HEK293 (cell line): ENCODE results near the gene EYA2.

Source experiments
- BCL11B ChIP-seq: fragments of 450-650 bp; formaldehyde crosslinking; IDR thresholded peaks from 2 replicates; pipeline ENCODE4 v1.5.1; 2016; ENCODE audit warnings: low read depth, missing biosample characterization, missing genetic modification characterization
- CTCF ChIP-seq: fragments of 450-650 bp; formaldehyde crosslinking; IDR thresholded peaks from 2 replicates; pipeline ENCODE4 v1.5.1; 2016; ENCODE audit warnings: missing biosample characterization, missing genetic modification characterization
- GFI1B ChIP-seq: fragments of 450-650 bp; formaldehyde crosslinking; IDR thresholded peaks from 2 replicates; pipeline ENCODE4 v1.5.1; 2016; ENCODE audit warnings: missing biosample characterization, missing genetic modification characterization
- HOXD13 ChIP-seq: sonication (generic); formaldehyde crosslinking; IDR thresholded peaks from 2 replicates; pipeline ENCODE4 v1.8.0; 2022; ENCODE audit warnings: missing genetic modification reagents, borderline replicate concordance
- PRDM10 ChIP-seq: fragments of 450-650 bp; formaldehyde crosslinking; IDR thresholded peaks from 2 replicates; pipeline ENCODE4 v1.5.1; 2016; ENCODE audit warnings: missing biosample characterization, missing genetic modification characterization
- TCF7L2 ChIP-seq: IDR thresholded peaks from 2 replicates; pipeline ENCODE4 v1.6.1; 2011; ENCODE audit warnings: low read depth, mild to moderate bottlenecking, inconsistent platforms, low read length, moderate library complexity, borderline replicate concordance
- TRIM28 ChIP-seq: IDR thresholded peaks from 2 replicates; pipeline ENCODE4 v1.6.1; 2011; ENCODE audit warnings: low read length, control low read depth, borderline replicate concordance
- ZBTB17 ChIP-seq: fragments of 450-650 bp; formaldehyde crosslinking; IDR thresholded peaks from 2 replicates; pipeline ENCODE4 v1.5.1; 2016; ENCODE audit warnings: missing biosample characterization, missing genetic modification characterization
- ZNF221 ChIP-seq: fragments of 450-650 bp; formaldehyde crosslinking; IDR thresholded peaks from 2 replicates; pipeline ENCODE4 v1.5.1; 2017; ENCODE audit warnings: missing biosample characterization, missing genetic modification characterization, borderline replicate concordance
- ZNF274 ChIP-seq, 2 experiments: fragments of 200-500 bp in 1 of 2; fragments of 450-650 bp in 1 of 2; sonication (Bioruptor generic) in 1 of 2; formaldehyde crosslinking in 1 of 2; IDR thresholded peaks; 2 replicates each; pipeline versions ENCODE4 v1.5.1 to v1.6.1; 2014 to 2016; ENCODE audit warnings: borderline replicate concordance in 1 of 2, inconsistent platforms in 1 of 2, low read length in 1 of 2, missing biosample characterization in 1 of 2, missing genetic modification characterization in 1 of 2
- ZNF747 ChIP-seq: fragments of 450-650 bp; formaldehyde crosslinking; IDR thresholded peaks from 2 replicates; pipeline ENCODE4 v1.5.1; 2016; ENCODE audit warnings: missing biosample characterization, missing genetic modification characterization
- TF ChIP-seq, protein P1 (sequence below): fragments of 450-650 bp; formaldehyde crosslinking; IDR thresholded peaks from 2 replicates; pipeline ENCODE4 v1.5.1; 2016; ENCODE audit warnings: missing biosample characterization, missing genetic modification characterization

DNA sequence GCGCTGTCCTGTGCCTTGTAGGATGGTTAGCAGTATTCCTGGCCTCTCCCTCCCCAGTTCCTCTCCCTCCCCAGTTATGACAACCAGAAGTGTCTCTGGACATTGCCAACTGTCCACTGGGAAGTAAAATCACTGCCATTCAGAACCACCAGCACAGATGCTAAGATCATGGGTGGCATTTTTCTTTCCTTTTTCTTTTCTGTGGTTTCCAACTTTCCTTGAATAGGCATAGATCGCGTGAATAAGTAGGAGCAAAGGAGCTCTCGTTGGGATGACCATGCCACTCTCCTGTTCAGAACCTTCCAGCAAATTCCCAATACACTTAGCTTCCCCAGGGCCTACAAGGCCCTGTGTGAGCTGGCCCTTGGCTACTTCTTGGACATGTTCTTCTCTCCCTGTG, 59.0 kb downstream of the EYA2 start:
- TF ChIP-seq TCF7L2, result no peak
- TF ChIP-seq GFI1B (tag by site-specific recombination), result no peak
- no peak for TF ChIP-seq CTCF (tag by site-specific recombination)
- TF ChIP-seq HOXD13 (CRISPR knock-in tag), result no peak
- no peak for TF ChIP-seq PRDM10
- no peak for TF ChIP-seq BCL11B
- TF ChIP-seq TRIM28, result no peak
- TF ChIP-seq ZNF274 (IDR thresholded peaks at IDR 0.05; ENCODE audit: low read length), result no peak
- no peak for TF ChIP-seq ZNF274 (tag by site-specific recombination; IDR thresholded peaks at IDR 0.05; ENCODE audit: borderline replicate concordance)
- TF ChIP-seq, protein P1, sequence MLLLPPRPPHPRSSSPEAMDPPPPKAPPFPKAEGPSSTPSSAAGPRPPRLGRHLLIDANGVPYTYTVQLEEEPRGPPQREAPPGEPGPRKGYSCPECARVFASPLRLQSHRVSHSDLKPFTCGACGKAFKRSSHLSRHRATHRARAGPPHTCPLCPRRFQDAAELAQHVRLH (tag by site-specific recombination), result no peak
- no peak for TF ChIP-seq ZNF747 (tag by site-specific recombination)
- TF ChIP-seq ZNF221 (tag by site-specific recombination), result no peak
- no peak for TF ChIP-seq ZBTB17 (tag by site-specific recombination)
